Right lobe of liver (tissue), 6 donors: ENCODE measurements around the gene ATP1B1. TPM values are rescaled to one million over a fixed set of nuclear protein-coding genes. Genes with fewer than 3 reads are reported as not detected.
"Not testable (repeated sequence)": the region's sequence is repeated elsewhere in the genome, so short reads cannot be mapped to it uniquely, and the experiment has no call there.

Source experiments
- ATAC-seq, 4 donors: fragments of 200-7000 bp; cut with Tn5 transposase; one replicate each; pipeline ENCODE4 v1.9.1; 2020; ENCODE audit warnings: mild to moderate bottlenecking in 4 of 4, moderate library complexity in 4 of 4
- DNase-seq, 3 donors: peaks; one replicate each; pipeline ENCODE4 v3.0.0-alpha.2; 2020
- H3K27ac ChIP-seq, 3 donors: fragments of 200-600 bp; one replicate each; pipeline ENCODE4 v1.8.0; 2022
- H3K27me3 ChIP-seq, 2 donors: fragments of 200-600 bp; one replicate each; pipeline ENCODE4 v1.8.0; 2022
- H3K36me3 ChIP-seq, 4 donors: fragments of 200-600 bp; sonication (generic) in 1 of 4; one replicate each; pipeline versions ENCODE4 v1.5.1 to v1.8.0; 2017 to 2022; ENCODE audit warnings: control low read depth in 1 of 4
- H3K4me1 ChIP-seq, 4 donors: fragments of 200-600 bp; sonication (generic) in 1 of 4; one replicate each; pipeline versions ENCODE4 v1.5.1 to v1.8.0; 2017 to 2022; ENCODE audit warnings: control low read depth in 1 of 4
- H3K4me3 ChIP-seq, 3 donors: fragments of 200-600 bp; one replicate each; pipeline ENCODE4 v1.8.0; 2022
- H3K9me3 ChIP-seq, 4 donors: fragments of 200-600 bp; sonication (generic) in 1 of 4; one replicate each; pipeline versions ENCODE4 v1.5.1 to v1.8.0; 2017 to 2022; ENCODE audit warnings: control low read depth in 1 of 4
- POLR2A ChIP-seq: fragments of 450-650 bp; IDR thresholded peaks from one replicate; pipeline ENCODE4 v1.6.1; 2017; ENCODE audit warnings: antibody characterized with exemption, mild to moderate bottlenecking
- WGBS: methylation state at CpG from one replicate; pipeline ENCODE4 v1.1.6; 2018; ENCODE audit warnings: low coverage, low lambda C conversion rate; ENCODE audit not compliant: insufficient coverage; ENCODE audit errors: missing lambda C conversion rate; 5-methylcytosine and 5-hydroxymethylcytosine counted together
- intact Hi-C, 2 donors: fragments of 100-400 bp; cut with DNase I; formaldehyde crosslinking; loops; one replicate each; pipeline versions ENCODE4 v1.11.2 to v1.14.1; 2022
- small RNA-seq, 2 experiments: library from RNA; depleted of rRNA; stranded (forward); fragments of <200 nt; gene quantifications; one replicate each; pipeline ENCODE3, GENCODE V24; 2016
- total RNA-seq, 6 experiments: library from RNA; depleted of rRNA in 2 of 6; stranded (reverse); fragments of >200 nt in 2 of 6; fragmentation: NEBNext Ultra II Directional in 3 of 6; extraction: Animal tissue kit (Norgen Biotek cat#: 25700) in 3 of 6; gene quantifications; one replicate each; pipeline versions ENCODE4 v1.1.0 to v1.2.4, GENCODE V29; 2016 to 2023
- TF ChIP-seq, protein P1 (sequence below), 4 donors: fragments of 200-600 bp in 3 of 4; fragments of 450-650 bp in 1 of 4; IDR thresholded peaks; one replicate each; pipeline versions ENCODE4 v1.5.1 to v1.8.0; 2016 to 2022; ENCODE audit warnings: antibody characterized with exemption in 4 of 4, mild to moderate bottlenecking in 2 of 4
- donor health status: DM: no; HTN: yes; CAD: no.
- donor health status: DM: no; HTN: no; CAD: no.
- donor health status: DM: no; HTN: no; CAD: no.
- donor health status: DM: no; HTN: yes; CAD: no.
- donor health status: DM: no; HTN: yes; CAD: no.

Gene ATP1B1
- total RNA-seq, 6 experiments from 2014 or later, result 69.6 to 99.5 (median 78.5) TPM

GRCh38 chr1:169175461-169175860 lies 69.0 kb downstream of the ATP1B1 start:
- Histone ChIP-seq H3K4me1 (no peaks in the 10 kb centered on the region), H3K27ac (no peak overlapping the region), H3K4me3 (no peak overlapping the region), H3K36me3 (no peaks in the 10 kb centered on the region), H3K27me3 (no peaks in the 10 kb centered on the region), H3K9me3 (no peaks in the 10 kb centered on the region)
- no peak for ATAC-seq
- no peak for TF ChIP-seq POLR2A
- TF ChIP-seq, protein P1, sequence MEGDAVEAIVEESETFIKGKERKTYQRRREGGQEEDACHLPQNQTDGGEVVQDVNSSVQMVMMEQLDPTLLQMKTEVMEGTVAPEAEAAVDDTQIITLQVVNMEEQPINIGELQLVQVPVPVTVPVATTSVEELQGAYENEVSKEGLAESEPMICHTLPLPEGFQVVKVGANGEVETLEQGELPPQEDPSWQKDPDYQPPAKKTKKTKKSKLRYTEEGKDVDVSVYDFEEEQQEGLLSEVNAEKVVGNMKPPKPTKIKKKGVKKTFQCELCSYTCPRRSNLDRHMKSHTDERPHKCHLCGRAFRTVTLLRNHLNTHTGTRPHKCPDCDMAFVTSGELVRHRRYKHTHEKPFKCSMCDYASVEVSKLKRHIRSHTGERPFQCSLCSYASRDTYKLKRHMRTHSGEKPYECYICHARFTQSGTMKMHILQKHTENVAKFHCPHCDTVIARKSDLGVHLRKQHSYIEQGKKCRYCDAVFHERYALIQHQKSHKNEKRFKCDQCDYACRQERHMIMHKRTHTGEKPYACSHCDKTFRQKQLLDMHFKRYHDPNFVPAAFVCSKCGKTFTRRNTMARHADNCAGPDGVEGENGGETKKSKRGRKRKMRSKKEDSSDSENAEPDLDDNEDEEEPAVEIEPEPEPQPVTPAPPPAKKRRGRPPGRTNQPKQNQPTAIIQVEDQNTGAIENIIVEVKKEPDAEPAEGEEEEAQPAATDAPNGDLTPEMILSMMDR (IDR thresholded peaks at IDR 0.05), result no peak
- DNase-seq, result no peak
- intact Hi-C loops, result no loop called here
- 81% methylated on average over 2 of the region's 2 CpGs for WGBS

DNA sequence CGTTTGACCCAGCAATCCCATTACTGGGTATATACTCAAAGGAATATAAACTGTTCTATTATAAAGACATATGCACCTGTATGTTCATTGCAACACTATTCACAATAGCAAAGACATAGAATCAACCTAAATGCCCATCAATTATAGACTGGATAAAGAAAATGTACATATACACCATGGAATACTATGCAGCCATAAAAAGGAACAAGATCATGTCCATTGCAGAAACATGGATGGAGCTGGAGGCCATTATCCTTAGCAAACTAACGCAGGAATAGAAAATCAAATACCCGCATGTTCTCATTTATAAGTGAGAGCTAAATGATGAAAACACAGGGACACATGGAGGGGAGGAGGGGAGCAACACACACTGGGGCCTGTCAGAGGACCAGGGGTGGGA lies 72.9 kb downstream of the ATP1B1 start:
- H3K27ac ChIP-seq, H3K36me3 ChIP-seq, DNase-seq, H3K4me1 ChIP-seq, intact Hi-C loops, H3K4me3 ChIP-seq, H3K9me3 ChIP-seq, H3K27me3 ChIP-seq, ATAC-seq: not testable (repeated sequence)
- WGBS, result 94% methylated on average over 3 of the region's 3 CpGs

- TF ChIP-seq POLR2A, result no peak
- TF ChIP-seq, protein P1 (IDR thresholded peaks at IDR 0.05), result no peak
- H3K27me3 ChIP-seq, result no peaks in the 10 kb centered on the region
- H3K36me3 ChIP-seq, result no peaks in the 10 kb centered on the region
- DNase-seq, result no peak
- no peak overlapping the region for H3K4me3 ChIP-seq
- intact Hi-C loops, result no loop called here
- WGBS, result 78% methylated on average over 3 of the region's 3 CpGs
- no peak for ATAC-seq
- no peaks in the 10 kb centered on the region for H3K4me1 ChIP-seq
- no peaks in the 10 kb centered on the region for H3K9me3 ChIP-seq
- H3K27ac ChIP-seq, result no peak overlapping the region
These were observed 73.7 kb downstream of the ATP1B1 start for GRCh38 chr1:169180174-169180573.

Small RNA genes lying within 50 kb of the gene (small RNA-seq; reads per million reads assigned to genes)
- 0 reads per million in 2 experiments for gene RNA5SP66
